Pulmonary artery endothelial cell (primary cell): ENCODE results near the gene GSX2. TPM values are rescaled to one million over a fixed set of nuclear protein-coding genes. Genes with fewer than 3 reads are reported as not detected.

Experiments used
- total RNA-seq: library from RNA; depleted of rRNA; stranded (reverse); fragments of >200 nt; gene quantifications from 2 replicates; pipeline ENCODE4 v1.2.3, GENCODE V29; 2014

The GSX2 gene
- total RNA-seq, 1 donor from 2014 or later = not detected

Other genes with a start within 250 kb of the GSX2 start
- 68.0 and 78.0 TPM in 2 replicates for gene CHIC2, start 35.6 kb upstream of the GSX2 start, total RNA-seq
- gene PDGFRA, start 129.1 kb downstream of the GSX2 start, total RNA-seq = 0.73 and 0.85 TPM in 2 replicates